NCI-H524 (cell line): Measurements from ENCODE around the gene TMEM229B.

Source experiments
- DNase-seq, 2 experiments: peaks; one replicate each; lab custom pipeline; 2025; lab: John Stamatoyannopoulos, UW

Gene TMEM229B

GRCh38 chr14:67487937-67488893 is at the start of gene TMEM229B:
TMEM229B (minus strand) TSS chr14:67488721; CDS start chr14:67473923, 14,798 bp downstream.
- DNase-seq = no peak

GRCh38 chr14:67537736-67538135 is 49.2 kb upstream of the TMEM229B start:
- DNase-seq = no peak

GRCh38 chr14:67536087-67536486 is 47.6 kb upstream of the TMEM229B start:
- DNase-seq = no peak

- DNase-seq = peak; percentile 17 to 73
These were observed 45.2 kb upstream of the TMEM229B start for GRCh38 chr14:67533754-67534085.

GRCh38 chr14:67532998-67533753 is 44.7 kb upstream of the TMEM229B start, which contains the start of gene PLEKHH1:
PLEKHH1 (plus strand) TSS chr14:67533290; CDS start chr14:67541868, 8,578 bp downstream.
- DNase-seq = peak; percentile 66 to 82

GRCh38 chr14:67532606-67532997 is 44.1 kb upstream of the TMEM229B start:
- DNase-seq = no peak

GRCh38 chr14:67529947-67530935 is 41.7 kb upstream of the TMEM229B start:
- no peak for DNase-seq

GRCh38 chr14:67528276-67528675 is 39.8 kb upstream of the TMEM229B start:
- no peak for DNase-seq

GRCh38 chr14:67527756-67528155 is 39.2 kb upstream of the TMEM229B start:
- DNase-seq = no peak

GRCh38 chr14:67526676-67527459 is 38.3 kb upstream of the TMEM229B start:
- peak; percentile 84 to 85 for DNase-seq

GRCh38 chr14:67526181-67526580 is 37.7 kb upstream of the TMEM229B start:
- no peak for DNase-seq

GRCh38 chr14:67525389-67525788 is 36.9 kb upstream of the TMEM229B start:
- DNase-seq = no peak

- DNase-seq = no peak
These were observed 36.1 kb upstream of the TMEM229B start for GRCh38 chr14:67524634-67524963.

- no peak for DNase-seq
These were observed 35.5 kb upstream of the TMEM229B start for GRCh38 chr14:67523764-67524633.

GRCh38 chr14:67522270-67522669 is 33.7 kb upstream of the TMEM229B start:
- no peak for DNase-seq

- no peak for DNase-seq
These were observed 32.0 kb upstream of the TMEM229B start for GRCh38 chr14:67520482-67520881.

- no peak for DNase-seq
These were observed 30.9 kb upstream of the TMEM229B start for GRCh38 chr14:67519406-67519805.

- peak; percentile 24 to 57 for DNase-seq
These were observed 28.6 kb upstream of the TMEM229B start for GRCh38 chr14:67517083-67517482.

GRCh38 chr14:67516676-67517075 is 28.2 kb upstream of the TMEM229B start:
- no peak for DNase-seq
